ENCODE data around the gene SLC2A9.

DNA sequence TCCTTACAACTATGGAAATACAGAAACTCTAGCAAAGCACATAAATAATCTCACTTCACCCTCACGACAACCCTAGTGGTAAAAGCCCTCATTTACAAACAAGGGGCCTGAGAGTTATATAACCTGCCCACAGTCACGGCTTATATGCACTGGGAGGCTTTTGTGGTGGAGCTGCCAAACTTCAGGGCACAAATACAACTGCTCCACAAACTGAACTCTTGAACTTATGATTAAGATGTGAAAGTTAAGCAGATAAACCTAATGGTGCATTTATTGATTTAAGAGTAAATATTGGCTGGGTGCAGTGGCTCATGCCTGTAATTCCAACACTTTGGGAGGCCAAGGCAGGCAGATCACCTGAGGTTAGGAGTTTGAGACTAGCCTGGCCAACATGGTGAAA is 19.0 kb downstream of the SLC2A9 start:
- TF ChIP-seq RCOR1 (IDR thresholded peaks at IDR 0.05; ENCODE audit: low read depth, low read length) (no peak), FOSL2 (IDR thresholded peaks at IDR 0.05) (no peak), FOSL2 (CRISPR knock-in tag; IDR thresholded peaks at IDR 0.05) (no peak), HDAC2 (IDR thresholded peaks at IDR 0.05) (no peak), POLR2A (IDR thresholded peaks at IDR 0.05; ENCODE audit: low read length) (no peak), MAZ (IDR thresholded peaks at IDR 0.05; ENCODE audit: borderline replicate concordance, low read depth, low read length) (no peak)
- TF ChIP-seq, protein P1, sequence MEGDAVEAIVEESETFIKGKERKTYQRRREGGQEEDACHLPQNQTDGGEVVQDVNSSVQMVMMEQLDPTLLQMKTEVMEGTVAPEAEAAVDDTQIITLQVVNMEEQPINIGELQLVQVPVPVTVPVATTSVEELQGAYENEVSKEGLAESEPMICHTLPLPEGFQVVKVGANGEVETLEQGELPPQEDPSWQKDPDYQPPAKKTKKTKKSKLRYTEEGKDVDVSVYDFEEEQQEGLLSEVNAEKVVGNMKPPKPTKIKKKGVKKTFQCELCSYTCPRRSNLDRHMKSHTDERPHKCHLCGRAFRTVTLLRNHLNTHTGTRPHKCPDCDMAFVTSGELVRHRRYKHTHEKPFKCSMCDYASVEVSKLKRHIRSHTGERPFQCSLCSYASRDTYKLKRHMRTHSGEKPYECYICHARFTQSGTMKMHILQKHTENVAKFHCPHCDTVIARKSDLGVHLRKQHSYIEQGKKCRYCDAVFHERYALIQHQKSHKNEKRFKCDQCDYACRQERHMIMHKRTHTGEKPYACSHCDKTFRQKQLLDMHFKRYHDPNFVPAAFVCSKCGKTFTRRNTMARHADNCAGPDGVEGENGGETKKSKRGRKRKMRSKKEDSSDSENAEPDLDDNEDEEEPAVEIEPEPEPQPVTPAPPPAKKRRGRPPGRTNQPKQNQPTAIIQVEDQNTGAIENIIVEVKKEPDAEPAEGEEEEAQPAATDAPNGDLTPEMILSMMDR (IDR thresholded peaks at IDR 0.05), result no peak
- TF ChIP-seq, protein P2, sequence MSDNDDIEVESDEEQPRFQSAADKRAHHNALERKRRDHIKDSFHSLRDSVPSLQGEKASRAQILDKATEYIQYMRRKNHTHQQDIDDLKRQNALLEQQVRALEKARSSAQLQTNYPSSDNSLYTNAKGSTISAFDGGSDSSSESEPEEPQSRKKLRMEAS (IDR thresholded peaks at IDR 0.05), result no peak

All from A549 (cell line).